HepG2 (cell line): Measurements from ENCODE around the gene NF2. TPM values are rescaled to one million over a fixed set of nuclear protein-coding genes. Genes with fewer than 3 reads are reported as not detected.

Experiments used
- FOXJ3 ChIP-seq: sonication (generic); formaldehyde crosslinking; IDR thresholded peaks from 2 replicates; pipeline ENCODE4 v1.4.0; 2020; ENCODE audit warnings: missing genetic modification reagents, mild to moderate bottlenecking, borderline replicate concordance
- FOXP4 ChIP-seq: sonication (generic); formaldehyde crosslinking; IDR thresholded peaks from 2 replicates; pipeline ENCODE4 v1.4.0; 2020; ENCODE audit warnings: missing genetic modification reagents
- ISX ChIP-seq: sonication (generic); formaldehyde crosslinking; conservative IDR thresholded peaks from 2 replicates; pipeline ENCODE4 v1.5.0; 2020; ENCODE audit warnings: missing genetic modification reagents
- MXI1 ChIP-seq: IDR thresholded peaks from 3 replicates; pipeline ENCODE4 v1.6.1; 2012; ENCODE audit warnings: low read depth, low read length, inconsistent platforms, borderline replicate concordance
- NCOA1 ChIP-seq: sonication (generic); formaldehyde crosslinking; IDR thresholded peaks from 2 replicates; pipeline ENCODE4 v1.9.0; 2021; ENCODE audit warnings: missing genetic modification reagents
- RBFOX2 ChIP-seq: fragments of 200-400 bp; formaldehyde crosslinking; IDR thresholded peaks from 2 replicates; pipeline ENCODE4 v1.6.1; 2017; ENCODE audit warnings: low read depth, mild to moderate bottlenecking, low read length
- RERE ChIP-seq: IDR thresholded peaks from 2 replicates; pipeline ENCODE4 v1.6.1; 2016; ENCODE audit warnings: low read depth, missing genetic modification reagents, missing compliant biosample characterization
- TAF1 ChIP-seq: sonication (generic); formaldehyde crosslinking; IDR thresholded peaks from 2 replicates; pipeline ENCODE4 v1.4.0; 2020; ENCODE audit warnings: missing genetic modification reagents
- UBTF ChIP-seq: sonication (generic); formaldehyde crosslinking; IDR thresholded peaks from 2 replicates; pipeline ENCODE4 v1.4.0; 2020; ENCODE audit warnings: mild to moderate bottlenecking, missing genetic modification reagents
- ZFP90 ChIP-seq: sonication (generic); formaldehyde crosslinking; IDR thresholded peaks from 2 replicates; pipeline ENCODE4 v1.8.0; 2022; ENCODE audit warnings: missing genetic modification reagents, mild to moderate bottlenecking, inconsistent platforms, borderline replicate concordance
- ZNF563 ChIP-seq: sonication (generic); formaldehyde crosslinking; IDR thresholded peaks from 2 replicates; pipeline ENCODE4 v1.8.0; 2022; ENCODE audit warnings: mild to moderate bottlenecking, moderate library complexity, missing genetic modification reagents
- polyA plus RNA-seq, 8 experiments: library from polyadenylated mRNA; depleted of rRNA in 3 of 8; stranded (reverse) in 7 of 8; unstranded in 1 of 8; fragments of >200 nt; fragmentation: Illumina TruSeq in 4 of 8; extraction: Trizol in 4 of 8; gene quantifications; 2 replicates each; pipeline versions ENCODE4 v1.2.1 to v1.2.3, GENCODE V29; 2011 to 2016; ENCODE audit warnings: low read depth in 4 of 8, missing spikeins in 1 of 8, mixed read lengths in 1 of 8; ENCODE audit not compliant: insufficient read depth in 1 of 8
- total RNA-seq, 5 experiments: library from RNA; depleted of rRNA; stranded (reverse); fragments of >200 nt; fragmentation: Illumina TruSeq; extraction: Trizol; gene quantifications; 2 replicates each; pipeline ENCODE4 v1.2.3, GENCODE V29; 2016; ENCODE audit warnings: low read depth in 1 of 5
- TF ChIP-seq, protein P1 (sequence below): sonication (generic); formaldehyde crosslinking; IDR thresholded peaks from 2 replicates; pipeline ENCODE4 v1.4.0; 2020; ENCODE audit warnings: missing genetic modification reagents, mild to moderate bottlenecking, borderline replicate concordance
- TF ChIP-seq, protein P2 (sequence below): sonication (generic); formaldehyde crosslinking; IDR thresholded peaks from 2 replicates; pipeline ENCODE4 v1.5.1; 2020; ENCODE audit warnings: missing genetic modification reagents, mild to moderate bottlenecking, borderline replicate concordance

Gene NF2
- total and polyA plus RNA-seq, 2 of the 13 experiments (the other 11 are each of a cell fraction or from before 2014, with no cell fraction given): 9.3 to 33.3 TPM

DNA sequence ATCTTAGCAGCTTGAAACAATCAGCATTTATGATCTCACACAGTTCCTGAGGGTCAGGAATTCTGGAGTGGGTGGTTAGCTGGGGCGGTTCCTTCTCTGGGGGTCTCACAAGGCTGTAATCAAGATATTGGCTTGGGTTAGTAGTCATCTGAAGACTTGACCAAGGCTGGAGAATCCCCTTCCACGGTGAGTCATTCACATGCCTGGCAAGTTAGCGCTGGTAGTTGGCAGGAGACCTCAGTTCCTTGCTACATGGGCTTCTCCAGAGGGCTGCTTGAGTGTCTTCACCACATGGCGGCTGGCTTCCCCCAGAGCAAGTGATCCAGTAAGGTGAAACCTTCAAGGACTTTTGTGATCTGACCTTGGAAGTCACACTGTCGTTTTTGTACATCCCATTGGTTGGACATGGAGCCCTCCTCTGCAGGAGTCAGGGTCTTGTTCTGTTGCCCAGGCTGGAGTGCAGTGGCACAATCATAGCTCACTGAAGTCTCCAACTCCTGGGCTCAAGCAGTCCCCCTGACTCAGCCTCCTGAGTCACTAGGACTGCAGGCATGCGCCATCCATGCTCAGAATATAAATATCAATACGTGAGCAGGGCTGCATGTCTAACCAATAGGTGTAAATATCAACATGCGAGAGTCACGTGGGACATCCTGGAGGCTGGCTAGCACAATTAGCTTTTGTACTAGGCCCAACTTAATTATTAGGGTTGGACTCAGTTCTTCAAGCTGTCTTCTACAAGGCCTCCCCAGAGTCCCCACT is 15.3 kb upstream of the NF2 start (continued):
- TF ChIP-seq NCOA1 (CRISPR knock-in tag) (no peak), RERE (CRISPR knock-in tag) (no peak), ZNF563 (no peak), UBTF (CRISPR knock-in tag) (no peak), TAF1 (CRISPR knock-in tag) (peak; percentile 24; the same call in 1 of the 2 replicates), MXI1 (peak; percentile 24; the same call in 1 of the 3 replicates), FOXP4 (CRISPR knock-in tag) (no peak), RBFOX2 (no peak), ZFP90 (peak; percentile 97), ISX (CRISPR knock-in tag) (no peak), FOXJ3 (CRISPR knock-in tag) (no peak)
- TF ChIP-seq, protein P1, sequence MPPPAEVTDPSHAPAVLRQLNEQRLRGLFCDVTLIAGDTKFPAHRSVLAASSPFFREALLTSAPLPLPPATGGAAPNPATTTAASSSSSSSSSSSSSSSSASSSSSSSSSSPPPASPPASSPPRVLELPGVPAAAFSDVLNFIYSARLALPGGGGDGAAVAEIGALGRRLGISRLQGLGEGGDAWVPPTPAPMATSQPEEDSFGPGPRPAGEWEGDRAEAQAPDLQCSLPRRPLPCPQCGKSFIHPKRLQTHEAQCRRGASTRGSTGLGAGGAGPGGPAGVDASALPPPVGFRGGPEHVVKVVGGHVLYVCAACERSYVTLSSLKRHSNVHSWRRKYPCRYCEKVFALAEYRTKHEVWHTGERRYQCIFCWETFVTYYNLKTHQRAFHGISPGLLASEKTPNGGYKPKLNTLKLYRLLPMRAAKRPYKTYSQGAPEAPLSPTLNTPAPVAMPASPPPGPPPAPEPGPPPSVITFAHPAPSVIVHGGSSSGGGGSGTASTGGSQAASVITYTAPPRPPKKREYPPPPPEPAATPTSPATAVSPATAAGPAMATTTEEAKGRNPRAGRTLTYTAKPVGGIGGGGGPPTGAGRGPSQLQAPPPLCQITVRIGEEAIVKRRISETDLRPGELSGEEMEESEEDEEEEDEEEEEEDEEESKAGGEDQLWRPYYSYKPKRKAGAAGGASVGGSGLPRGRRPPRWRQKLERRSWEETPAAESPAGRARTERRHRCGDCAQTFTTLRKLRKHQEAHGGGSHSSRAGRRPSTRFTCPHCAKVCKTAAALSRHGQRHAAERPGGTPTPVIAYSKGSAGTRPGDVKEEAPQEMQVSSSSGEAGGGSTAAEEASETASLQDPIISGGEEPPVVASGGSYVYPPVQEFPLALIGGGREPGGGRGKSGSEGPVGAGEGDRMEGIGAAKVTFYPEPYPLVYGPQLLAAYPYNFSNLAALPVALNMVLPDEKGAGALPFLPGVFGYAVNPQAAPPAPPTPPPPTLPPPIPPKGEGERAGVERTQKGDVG (CRISPR knock-in tag): no peak
- TF ChIP-seq, protein P2, sequence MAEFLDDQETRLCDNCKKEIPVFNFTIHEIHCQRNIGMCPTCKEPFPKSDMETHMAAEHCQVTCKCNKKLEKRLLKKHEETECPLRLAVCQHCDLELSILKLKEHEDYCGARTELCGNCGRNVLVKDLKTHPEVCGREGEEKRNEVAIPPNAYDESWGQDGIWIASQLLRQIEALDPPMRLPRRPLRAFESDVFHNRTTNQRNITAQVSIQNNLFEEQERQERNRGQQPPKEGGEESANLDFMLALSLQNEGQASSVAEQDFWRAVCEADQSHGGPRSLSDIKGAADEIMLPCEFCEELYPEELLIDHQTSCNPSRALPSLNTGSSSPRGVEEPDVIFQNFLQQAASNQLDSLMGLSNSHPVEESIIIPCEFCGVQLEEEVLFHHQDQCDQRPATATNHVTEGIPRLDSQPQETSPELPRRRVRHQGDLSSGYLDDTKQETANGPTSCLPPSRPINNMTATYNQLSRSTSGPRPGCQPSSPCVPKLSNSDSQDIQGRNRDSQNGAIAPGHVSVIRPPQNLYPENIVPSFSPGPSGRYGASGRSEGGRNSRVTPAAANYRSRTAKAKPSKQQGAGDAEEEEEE (CRISPR knock-in tag): no peak
